ENCODE results near the gene CCDC200. TPM values are rescaled to one million over a fixed set of nuclear protein-coding genes. Genes with fewer than 3 reads are reported as not detected.
"Not testable (repeated sequence)": the region's sequence is repeated elsewhere in the genome, so short reads cannot be mapped to it uniquely, and the experiment has no call there.

CCDC200 gene
- polyA plus RNA-seq, 4 donors: 6.2 to 9.3 (median 7.2) TPM

- peak in 1 of 4 donors; percentile 14 for DNase-seq (ENCODE audit: low read depth in 4 of 4, low spot score in 3 of 4)
Measured at GRCh38 chr17:43216762-43217613, 11.4 kb downstream of the CCDC200 start.

- DNase-seq (ENCODE audit: low read depth in 4 of 4, low spot score in 3 of 4): no peak
Measured at GRCh38 chr17:43216369-43216761, 12.1 kb downstream of the CCDC200 start.

GRCh38 chr17:43215341-43215740, 13.1 kb downstream of the CCDC200 start:
- DNase-seq (ENCODE audit: low read depth in 4 of 4, low spot score in 3 of 4): no peak

- DNase-seq (ENCODE audit: low read depth in 4 of 4, low spot score in 3 of 4): no peak
Measured at GRCh38 chr17:43213545-43213944, 14.9 kb downstream of the CCDC200 start.

- no peak for DNase-seq (ENCODE audit: low read depth in 4 of 4, low spot score in 3 of 4)
Measured at GRCh38 chr17:43212641-43213490, 15.6 kb downstream of the CCDC200 start.

GRCh38 chr17:43211480-43212402, 16.7 kb downstream of the CCDC200 start, which contains the start of gene TMEM106A:
Gene TMEM106A, plus strand, starts transcription at chr17:43211875. Its CDS starts 1,167 bp downstream, at chr17:43213042.
- peak; percentile 64 to 75 (median 70) for DNase-seq (ENCODE audit: low read depth in 4 of 4, low spot score in 3 of 4)

- DNase-seq (ENCODE audit: low read depth in 4 of 4, low spot score in 3 of 4): no peak
Measured at GRCh38 chr17:43211123-43211479, 17.3 kb downstream of the CCDC200 start.

GRCh38 chr17:43210576-43210975, 17.8 kb downstream of the CCDC200 start:
- DNase-seq (ENCODE audit: low read depth in 4 of 4, low spot score in 3 of 4): no peak

- not testable (repeated sequence) for DNase-seq (ENCODE audit: low read depth in 4 of 4, low spot score in 3 of 4)
Measured at GRCh38 chr17:43203013-43203412, 25.4 kb downstream of the CCDC200 start.

- DNase-seq (ENCODE audit: low read depth in 4 of 4, low spot score in 3 of 4): no peak
Measured at GRCh38 chr17:43200127-43200526, 28.3 kb downstream of the CCDC200 start.

GRCh38 chr17:43199633-43200032, 28.8 kb downstream of the CCDC200 start:
- DNase-seq (ENCODE audit: low read depth in 4 of 4, low spot score in 3 of 4): no peak

GRCh38 chr17:43193251-43193650, 35.2 kb downstream of the CCDC200 start:
- DNase-seq (ENCODE audit: low read depth in 4 of 4, low spot score in 3 of 4): no peak

- not testable (repeated sequence) for DNase-seq (ENCODE audit: low read depth in 4 of 4, low spot score in 3 of 4)
Measured at GRCh38 chr17:43186656-43187055, 41.8 kb downstream of the CCDC200 start.

- DNase-seq (ENCODE audit: low read depth in 4 of 4, low spot score in 3 of 4): no peak
Measured at GRCh38 chr17:43183921-43184320, 44.5 kb downstream of the CCDC200 start.

- no peak for DNase-seq (ENCODE audit: low read depth in 4 of 4, low spot score in 3 of 4)
Measured at GRCh38 chr17:43176119-43176570, 52.3 kb downstream of the CCDC200 start.

GRCh38 chr17:43175213-43176118, 53.0 kb downstream of the CCDC200 start:
- DNase-seq (ENCODE audit: low read depth in 4 of 4, low spot score in 3 of 4): no peak

GRCh38 chr17:43171586-43172487, 56.6 kb downstream of the CCDC200 start:
- DNase-seq (ENCODE audit: low read depth in 4 of 4, low spot score in 3 of 4): peak; percentile 52 to 77 (median 74)

All from right renal pelvis (tissue), 4 donors.